GM20000 (cell line): ENCODE measurements around the gene SEZ6L.

Source experiments
- DNase-seq: peaks from one replicate; pipeline ENCODE4 v3.0.0; 2012; ENCODE audit warnings: low spot score
- CTCF ChIP-seq: IDR thresholded peaks from 2 replicates; pipeline ENCODE4 v1.5.1; 2012; ENCODE audit warnings: mild to moderate bottlenecking, control low read depth; ENCODE audit errors: extremely low read depth, missing control alignments

Gene SEZ6L

GRCh38 chr22:26199665-26200064 is 30.4 kb downstream of the SEZ6L start:
- TF ChIP-seq CTCF: no peak
- no peak for DNase-seq

- TF ChIP-seq CTCF: no peak
- no peak for DNase-seq
Measured at GRCh38 chr22:26202280-26202924, 33.1 kb downstream of the SEZ6L start.

DNA sequence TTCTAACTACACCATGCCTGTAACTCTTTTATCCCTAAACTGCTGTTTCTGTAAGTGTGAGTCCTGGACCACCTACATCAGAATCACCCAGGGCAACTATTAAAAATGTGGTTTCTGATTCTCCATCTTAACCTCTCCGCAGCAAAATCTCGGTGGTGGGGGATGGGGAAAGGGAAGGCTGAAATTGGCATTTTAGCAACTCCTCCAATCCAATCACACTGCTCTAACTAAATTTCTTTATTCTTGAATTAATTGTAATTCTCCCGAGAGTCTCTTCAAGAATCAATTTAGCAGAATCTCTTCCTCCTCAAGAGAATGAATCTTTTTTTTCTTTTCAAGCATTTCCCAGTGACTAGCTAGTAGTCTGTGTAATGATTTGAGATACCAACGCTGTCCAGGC is 36.2 kb downstream of the SEZ6L start:
- DNase-seq: no peak
- TF ChIP-seq CTCF: no peak

GRCh38 chr22:26210334-26210733 is 41.1 kb downstream of the SEZ6L start:
- no peak for TF ChIP-seq CTCF
- DNase-seq: no peak

GRCh38 chr22:26213826-26214225 is 44.6 kb downstream of the SEZ6L start:
- TF ChIP-seq CTCF: no peak
- no peak for DNase-seq

DNA sequence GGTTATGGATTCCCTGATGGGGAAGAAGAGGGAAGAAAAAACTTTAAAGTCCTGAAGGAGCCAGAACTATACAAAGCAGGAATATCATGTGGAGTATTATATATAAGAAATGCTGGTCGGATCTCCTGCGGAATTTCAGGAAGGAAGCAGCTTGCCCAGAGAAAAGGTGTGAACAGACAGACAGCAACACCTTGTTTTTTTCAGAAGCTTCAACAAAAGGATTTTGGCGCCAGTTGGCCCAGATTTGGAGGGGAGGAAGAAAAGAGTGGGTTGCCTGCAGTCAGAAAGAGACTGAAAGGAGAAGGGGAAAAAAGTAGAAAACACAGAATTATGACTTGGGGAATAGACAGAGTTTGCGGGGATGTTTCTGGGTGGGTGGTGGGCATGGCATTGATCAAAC is 45.2 kb downstream of the SEZ6L start:
- no peak for DNase-seq
- no peak for TF ChIP-seq CTCF

GRCh38 chr22:26215736-26216135 is 46.5 kb downstream of the SEZ6L start:
- no peak for TF ChIP-seq CTCF
- DNase-seq: no peak

DNA sequence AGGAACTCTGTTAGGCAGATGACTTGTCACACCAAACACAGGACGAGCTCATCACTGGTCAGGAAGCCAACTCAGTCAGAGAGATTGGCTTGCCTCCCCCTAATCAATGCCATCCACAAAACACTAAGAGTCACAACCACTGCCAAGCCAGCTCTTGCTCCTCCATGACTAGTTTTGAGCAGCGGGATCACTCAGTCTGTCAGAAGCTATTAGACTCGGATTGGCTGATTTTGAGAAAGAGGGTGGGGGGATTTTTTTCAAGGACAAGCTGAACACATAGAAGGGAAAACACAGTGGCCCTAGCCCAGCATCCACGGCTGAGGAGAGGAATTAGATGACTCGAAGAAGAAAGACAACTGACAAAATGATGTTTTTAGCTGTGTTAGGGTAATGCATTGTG is 55.9 kb downstream of the SEZ6L start:
- no peak for DNase-seq
- no peak for TF ChIP-seq CTCF
